22Rv1 (cell line): Measurements from ENCODE around the gene NLRP6.
"Not testable (repeated sequence)": the region's sequence is repeated elsewhere in the genome, so short reads cannot be mapped to it uniquely, and the experiment has no call there.

Source experiments
- H3K27ac ChIP-seq: fragments of 450-650 bp; 2 replicates; pipeline ENCODE4 v1.5.1; 2017
- ZFX ChIP-seq: fragments of 450-650 bp; IDR thresholded peaks from 2 replicates; pipeline ENCODE4 v1.6.1; 2017; ENCODE audit warnings: antibody characterized with exemption, borderline replicate concordance
- TF ChIP-seq, protein P1 (sequence below): fragments of 450-650 bp; IDR thresholded peaks from 2 replicates; pipeline ENCODE4 v1.5.1; 2017; ENCODE audit warnings: mild to moderate bottlenecking

The NLRP6 gene

DNA sequence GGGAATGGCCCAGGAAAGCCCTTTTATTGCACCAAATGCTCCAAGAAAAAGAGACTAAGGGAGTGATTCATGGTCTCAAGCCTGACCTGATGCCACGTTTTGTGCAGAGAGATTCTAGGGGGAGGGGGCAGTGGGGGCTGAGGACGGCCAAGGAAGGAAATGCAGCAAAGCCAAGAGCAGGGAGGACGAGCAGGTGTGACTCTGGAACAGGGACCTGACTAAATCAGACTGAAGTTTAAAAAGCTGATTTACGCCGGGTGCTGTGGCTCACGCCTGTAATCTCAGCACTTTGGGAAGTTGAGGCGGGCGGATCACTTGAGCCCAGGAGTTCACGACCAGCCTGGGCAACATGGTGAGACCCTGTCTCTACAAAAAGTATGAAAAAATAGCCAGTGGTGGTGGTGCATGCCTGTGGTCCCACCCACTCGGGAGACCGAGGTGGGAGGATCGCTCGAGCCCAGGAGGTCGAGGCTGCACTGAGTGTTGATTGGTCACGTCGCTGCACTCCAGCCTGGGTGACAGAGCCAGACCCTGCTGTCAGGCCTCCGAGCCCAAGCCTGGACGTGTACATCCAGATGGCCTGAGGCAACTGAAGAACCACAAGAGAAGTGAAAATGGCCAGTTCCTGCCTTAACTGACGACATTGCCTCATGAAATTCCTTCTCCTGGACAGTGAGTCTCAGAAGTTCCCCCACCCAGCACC, 53.3 kb downstream of the NLRP6 start:
- no peak for TF ChIP-seq ZFX
- TF ChIP-seq, protein P1, sequence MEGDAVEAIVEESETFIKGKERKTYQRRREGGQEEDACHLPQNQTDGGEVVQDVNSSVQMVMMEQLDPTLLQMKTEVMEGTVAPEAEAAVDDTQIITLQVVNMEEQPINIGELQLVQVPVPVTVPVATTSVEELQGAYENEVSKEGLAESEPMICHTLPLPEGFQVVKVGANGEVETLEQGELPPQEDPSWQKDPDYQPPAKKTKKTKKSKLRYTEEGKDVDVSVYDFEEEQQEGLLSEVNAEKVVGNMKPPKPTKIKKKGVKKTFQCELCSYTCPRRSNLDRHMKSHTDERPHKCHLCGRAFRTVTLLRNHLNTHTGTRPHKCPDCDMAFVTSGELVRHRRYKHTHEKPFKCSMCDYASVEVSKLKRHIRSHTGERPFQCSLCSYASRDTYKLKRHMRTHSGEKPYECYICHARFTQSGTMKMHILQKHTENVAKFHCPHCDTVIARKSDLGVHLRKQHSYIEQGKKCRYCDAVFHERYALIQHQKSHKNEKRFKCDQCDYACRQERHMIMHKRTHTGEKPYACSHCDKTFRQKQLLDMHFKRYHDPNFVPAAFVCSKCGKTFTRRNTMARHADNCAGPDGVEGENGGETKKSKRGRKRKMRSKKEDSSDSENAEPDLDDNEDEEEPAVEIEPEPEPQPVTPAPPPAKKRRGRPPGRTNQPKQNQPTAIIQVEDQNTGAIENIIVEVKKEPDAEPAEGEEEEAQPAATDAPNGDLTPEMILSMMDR: no peak
- H3K27ac ChIP-seq: no peak overlapping the region

DNA sequence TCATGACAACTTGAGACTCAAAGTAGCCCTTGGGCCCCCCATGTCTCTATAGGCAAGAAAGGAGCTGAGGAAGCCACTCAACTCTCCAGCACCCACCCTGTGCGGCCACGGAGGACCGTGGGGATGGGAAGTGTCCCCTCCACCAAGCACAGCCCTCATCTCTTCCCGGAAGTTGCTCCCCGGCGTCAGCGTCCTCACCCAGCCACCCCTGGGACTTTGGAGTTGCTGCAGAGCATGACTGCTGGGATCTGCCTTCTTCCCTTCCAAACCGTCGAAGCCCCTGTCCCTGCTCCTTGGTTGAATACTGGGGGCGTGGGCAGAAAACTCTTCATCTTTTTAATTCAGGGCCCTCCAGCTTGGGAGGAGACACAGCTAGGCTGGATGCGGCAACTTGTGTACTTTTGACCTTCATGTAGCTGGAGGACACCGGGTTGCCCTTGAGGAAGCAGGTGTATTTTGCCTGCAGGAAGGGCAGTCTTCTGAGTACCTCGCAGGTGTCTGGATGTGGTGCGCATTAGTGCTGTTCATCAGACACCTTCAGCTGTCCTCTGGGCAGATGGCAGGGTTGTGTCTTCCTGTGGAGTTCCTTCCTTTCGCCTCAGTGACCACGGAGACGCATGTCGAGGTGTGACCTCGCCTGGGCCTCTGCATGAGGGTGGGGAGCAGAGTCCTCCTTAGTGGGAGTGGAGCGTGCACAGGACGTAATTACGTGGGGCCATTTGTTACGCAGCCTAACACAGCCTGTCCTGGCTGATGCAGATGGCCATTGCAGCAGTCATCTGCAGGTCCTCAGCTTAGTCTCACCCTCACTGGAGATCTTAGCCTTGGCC, 54.7 kb downstream of the NLRP6 start:
- H3K27ac ChIP-seq: no peak overlapping the region
- no peak for TF ChIP-seq ZFX
- TF ChIP-seq, protein P1: no peak

DNA sequence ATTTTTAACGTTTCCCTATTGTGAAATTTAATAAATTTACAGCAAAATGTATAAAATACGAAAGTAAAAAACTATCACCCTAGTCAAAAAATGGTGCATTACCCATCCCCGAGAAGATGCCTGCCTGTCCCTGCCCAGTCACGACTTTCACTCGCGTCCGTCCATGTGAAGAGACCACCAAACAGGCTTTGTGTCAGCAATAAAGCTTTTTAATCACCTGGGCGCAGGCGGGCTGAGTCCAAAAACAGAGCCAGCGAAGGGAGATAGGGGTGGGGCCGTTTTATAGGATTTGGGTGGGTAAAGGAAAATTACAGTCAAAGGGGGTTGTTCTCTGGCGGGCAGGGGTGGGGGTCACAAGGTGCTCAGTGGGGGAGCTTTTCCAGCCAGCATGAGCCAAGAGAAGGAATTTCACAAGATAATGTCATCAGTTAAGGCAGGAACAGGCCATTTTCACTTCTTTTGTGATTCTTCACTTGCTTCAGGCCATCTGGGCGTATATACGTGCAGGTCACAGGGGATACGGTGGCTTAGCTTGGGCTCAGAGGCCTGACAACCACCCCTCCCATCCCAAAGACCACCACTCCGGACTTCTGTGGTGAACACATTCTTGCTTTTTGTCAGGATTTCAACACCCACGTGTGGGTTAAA, 55.5 kb downstream of the NLRP6 start:
- not testable (repeated sequence) for H3K27ac ChIP-seq

DNA sequence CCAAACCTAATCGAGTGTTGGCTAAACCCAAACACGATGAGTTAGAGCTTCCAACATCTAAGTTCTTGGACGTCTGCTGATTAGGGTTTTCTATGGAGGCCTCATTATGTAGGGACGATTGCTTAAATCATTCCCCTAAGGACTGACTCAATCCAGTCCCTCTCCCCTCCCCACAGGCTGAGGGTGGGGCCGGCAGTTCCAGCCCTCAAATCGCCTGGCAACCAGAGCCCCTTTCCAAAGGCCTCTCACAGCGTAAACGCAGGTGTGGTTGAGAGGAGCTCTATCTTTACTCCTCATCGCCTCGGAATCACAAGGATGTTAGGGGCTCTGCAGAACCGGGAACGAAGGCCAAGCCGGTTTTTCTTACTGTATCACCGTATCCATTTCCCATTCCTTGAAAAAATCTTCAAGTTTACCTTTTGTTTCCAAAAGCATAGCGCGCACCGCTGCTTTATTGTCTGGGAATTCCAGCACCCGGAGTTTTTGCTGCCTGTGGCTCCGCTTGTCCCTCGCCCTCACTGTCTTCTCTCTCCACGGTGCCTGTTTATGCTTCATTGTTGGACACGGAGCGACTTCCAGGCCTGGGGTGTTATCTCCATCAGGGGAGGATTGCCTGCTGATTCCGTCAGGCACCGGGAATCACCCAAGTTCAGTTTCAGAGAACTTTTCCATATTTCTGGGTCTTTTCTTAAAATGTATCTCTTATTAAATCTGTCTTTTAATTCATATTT, 56.2 kb downstream of the NLRP6 start:
- H3K27ac ChIP-seq: no peak overlapping the region
- TF ChIP-seq ZFX: no peak
- TF ChIP-seq, protein P1: no peak
